ENCODE results near the gene URB2.

DNA sequence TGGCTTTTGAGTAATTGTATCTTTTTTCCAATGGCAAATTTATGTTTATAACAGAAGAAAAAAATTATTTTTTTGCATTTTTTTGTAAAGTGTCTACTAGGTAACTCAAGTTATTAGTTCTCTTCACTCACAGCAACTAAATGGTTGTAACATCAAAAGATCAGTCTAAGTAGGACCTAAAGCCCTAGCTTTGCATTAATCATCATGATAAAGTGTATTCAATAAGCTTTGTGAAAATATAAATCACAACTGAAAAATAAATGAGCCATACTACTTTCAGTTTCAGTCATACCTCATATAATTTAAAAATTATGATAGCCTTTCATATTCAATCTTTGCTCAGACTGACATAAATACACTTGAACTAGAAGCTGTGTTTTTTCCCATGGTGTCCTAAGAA, 7.0 kb upstream of the URB2 start:
- TF ChIP-seq TRIM28 (IDR thresholded peaks at IDR 0.05; ENCODE audit: borderline replicate concordance, low read length) (no peak), SP2 (tag by site-specific recombination; IDR thresholded peaks at IDR 0.05) (no peak), ZNF274 (IDR thresholded peaks at IDR 0.05; ENCODE audit: low read length) (no peak), ZNF274 (tag by site-specific recombination; IDR thresholded peaks at IDR 0.05; ENCODE audit: borderline replicate concordance) (no peak), ZNF701 (tag by site-specific recombination; IDR thresholded peaks at IDR 0.05) (no peak)
- TF ChIP-seq, protein P1, sequence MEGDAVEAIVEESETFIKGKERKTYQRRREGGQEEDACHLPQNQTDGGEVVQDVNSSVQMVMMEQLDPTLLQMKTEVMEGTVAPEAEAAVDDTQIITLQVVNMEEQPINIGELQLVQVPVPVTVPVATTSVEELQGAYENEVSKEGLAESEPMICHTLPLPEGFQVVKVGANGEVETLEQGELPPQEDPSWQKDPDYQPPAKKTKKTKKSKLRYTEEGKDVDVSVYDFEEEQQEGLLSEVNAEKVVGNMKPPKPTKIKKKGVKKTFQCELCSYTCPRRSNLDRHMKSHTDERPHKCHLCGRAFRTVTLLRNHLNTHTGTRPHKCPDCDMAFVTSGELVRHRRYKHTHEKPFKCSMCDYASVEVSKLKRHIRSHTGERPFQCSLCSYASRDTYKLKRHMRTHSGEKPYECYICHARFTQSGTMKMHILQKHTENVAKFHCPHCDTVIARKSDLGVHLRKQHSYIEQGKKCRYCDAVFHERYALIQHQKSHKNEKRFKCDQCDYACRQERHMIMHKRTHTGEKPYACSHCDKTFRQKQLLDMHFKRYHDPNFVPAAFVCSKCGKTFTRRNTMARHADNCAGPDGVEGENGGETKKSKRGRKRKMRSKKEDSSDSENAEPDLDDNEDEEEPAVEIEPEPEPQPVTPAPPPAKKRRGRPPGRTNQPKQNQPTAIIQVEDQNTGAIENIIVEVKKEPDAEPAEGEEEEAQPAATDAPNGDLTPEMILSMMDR (tag by site-specific recombination; IDR thresholded peaks at IDR 0.05) = no peak
- TF ChIP-seq, protein P2, sequence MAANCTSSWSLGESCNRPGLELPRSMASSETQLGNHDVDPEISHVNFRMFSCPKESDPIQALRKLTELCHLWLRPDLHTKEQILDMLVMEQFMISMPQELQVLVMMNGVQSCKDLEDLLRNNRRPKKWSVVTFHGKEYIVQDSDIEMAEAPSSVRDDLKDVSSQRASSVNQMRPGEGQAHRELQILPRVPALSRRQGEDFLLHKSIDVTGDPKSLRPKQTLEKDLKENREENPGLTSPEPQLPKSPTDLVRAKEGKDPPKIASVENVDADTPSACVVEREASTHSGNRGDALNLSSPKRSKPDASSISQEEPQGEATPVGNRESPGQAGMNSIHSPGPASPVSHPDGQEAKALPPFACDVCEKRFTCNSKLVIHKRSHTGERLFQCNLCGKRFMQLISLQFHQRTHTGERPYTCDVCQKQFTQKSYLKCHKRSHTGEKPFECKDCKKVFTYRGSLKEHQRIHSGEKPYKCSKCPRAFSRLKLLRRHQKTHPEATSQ (tag by site-specific recombination; IDR thresholded peaks at IDR 0.05) = no peak
